Stimulated activated CD4-positive, alpha-beta T cell treated with anti-CD3 and anti-CD28 coated beads, Interleukin-12 subunit alpha, Interleukin-12 subunit beta, amount 100 ng/mL, for 24 hours (primary cell): ENCODE measurements around the gene LYRM1.
A peak's percentile ranks its signal among the peaks of the same experiment; 100 is the strongest.
"Not testable (repeated sequence)": the region's sequence is repeated elsewhere in the genome, so short reads cannot be mapped to it uniquely, and the experiment has no call there.

Experiments used
- DNase-seq, 2 experiments: peaks; one replicate each; pipeline ENCODE4 v3.0.0-alpha.2; 2020; ENCODE audit warnings: low read depth in 2 of 2

Gene LYRM1

DNA sequence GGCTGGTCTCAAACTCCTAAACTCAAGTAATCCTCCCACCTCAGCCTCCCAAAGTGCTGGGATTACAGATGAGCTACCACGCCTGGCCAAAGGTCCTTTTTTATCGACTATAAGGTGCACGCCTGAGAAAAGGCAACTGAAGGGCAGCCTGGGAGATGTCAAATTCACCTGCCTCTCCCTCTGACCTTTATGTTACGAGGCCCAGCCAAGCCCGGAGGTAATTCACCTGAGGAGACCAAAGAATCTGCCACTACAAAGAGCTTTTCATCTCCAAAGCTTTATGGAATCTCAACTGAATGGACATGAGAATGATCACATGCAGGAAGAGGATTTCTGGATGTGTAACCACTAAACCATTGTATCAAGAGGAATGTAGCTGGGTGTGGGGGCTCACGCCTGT, 37.2 kb downstream of the LYRM1 start:
- no peak for DNase-seq

DNA sequence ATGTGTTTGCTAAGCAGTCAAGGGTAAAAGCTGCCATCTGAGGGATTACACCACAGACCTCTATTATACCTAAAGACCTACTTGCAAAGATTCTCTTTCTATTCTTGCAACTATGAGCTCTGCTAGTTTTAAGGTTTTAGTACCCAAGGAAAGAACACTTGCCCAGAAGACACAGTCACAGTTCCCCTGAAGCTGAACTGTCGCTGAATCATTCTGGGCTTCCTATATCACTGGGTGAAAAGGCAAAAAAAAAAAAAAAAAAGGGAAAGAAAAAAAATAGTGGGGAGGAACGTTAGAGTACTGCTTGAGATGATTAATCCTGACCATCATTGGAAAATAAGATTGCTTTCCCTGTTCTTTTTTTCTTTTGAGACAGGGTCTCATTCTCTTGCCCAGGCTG, 37.9 kb downstream of the LYRM1 start:
- DNase-seq: no peak

DNA sequence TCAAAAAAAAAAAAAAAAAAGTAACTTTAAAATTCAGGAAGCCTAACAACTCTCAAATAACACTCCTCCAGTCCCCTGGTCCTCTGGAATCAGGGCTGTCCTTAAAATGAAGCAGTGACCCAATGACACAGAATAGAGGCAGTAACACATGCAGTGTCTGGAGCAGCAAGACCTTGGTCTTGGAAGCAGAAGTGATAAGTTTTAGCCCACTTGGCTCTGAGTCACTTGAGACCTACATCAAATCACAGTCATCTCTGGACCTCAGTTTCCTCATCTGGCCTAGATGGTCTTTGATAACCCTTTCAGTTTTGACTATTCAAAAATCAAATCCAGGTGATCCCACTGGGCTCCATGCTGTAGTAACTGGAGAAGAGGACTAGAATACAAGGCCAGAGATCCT, 39.0 kb downstream of the LYRM1 start:
- no peak for DNase-seq

DNA sequence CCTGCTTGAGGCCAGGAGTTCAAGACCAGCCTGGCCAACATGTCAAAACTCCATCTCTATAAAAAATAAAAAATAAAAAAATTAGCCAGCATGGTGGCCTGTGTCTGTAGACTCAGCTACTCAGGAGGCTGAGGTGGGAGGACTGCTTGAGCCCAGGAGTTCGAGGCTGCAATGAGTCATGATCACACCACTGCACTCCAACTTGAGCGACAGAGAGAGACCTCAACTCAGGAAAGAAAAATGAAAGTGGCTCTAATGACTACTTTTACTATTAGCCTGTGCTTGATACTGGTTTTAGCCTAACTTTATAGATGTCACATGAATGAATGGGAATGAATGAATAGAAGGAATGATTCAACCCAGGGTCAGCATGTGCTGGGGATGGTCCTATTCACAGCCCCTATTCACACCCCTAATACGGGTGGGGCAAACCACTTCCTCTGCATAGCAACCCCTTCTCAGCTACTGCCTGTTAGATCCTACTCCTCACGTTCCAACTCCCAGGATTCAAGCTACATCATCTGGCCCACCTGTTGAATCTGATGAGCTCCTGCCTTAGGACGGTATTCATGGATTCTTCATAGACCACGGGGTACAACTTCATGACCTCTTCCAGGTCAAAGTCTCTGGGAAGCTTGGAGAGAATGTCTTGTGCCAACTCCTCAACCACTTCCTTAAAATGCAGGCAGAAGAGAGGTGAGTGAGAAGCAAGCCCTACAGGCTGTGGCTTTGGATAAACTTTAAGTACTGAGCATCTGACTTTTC, 40.5 kb downstream of the LYRM1 start:
- no peak for DNase-seq

DNA sequence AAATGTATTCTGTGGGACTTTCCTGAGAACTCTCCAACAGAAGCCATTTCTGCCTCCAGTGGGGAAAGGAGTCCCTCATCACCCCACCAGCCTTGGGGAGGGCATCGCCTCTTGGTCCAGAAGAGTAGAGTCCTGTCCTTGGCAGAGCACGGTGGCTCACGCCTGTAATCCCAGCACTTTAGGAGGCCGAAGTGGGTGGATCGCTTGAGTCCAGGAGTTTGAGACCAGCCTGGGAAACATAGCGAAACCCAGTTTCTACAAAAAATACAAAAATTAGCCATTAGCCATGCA, 41.0 kb downstream of the LYRM1 start:
- DNase-seq: no peak

DNA sequence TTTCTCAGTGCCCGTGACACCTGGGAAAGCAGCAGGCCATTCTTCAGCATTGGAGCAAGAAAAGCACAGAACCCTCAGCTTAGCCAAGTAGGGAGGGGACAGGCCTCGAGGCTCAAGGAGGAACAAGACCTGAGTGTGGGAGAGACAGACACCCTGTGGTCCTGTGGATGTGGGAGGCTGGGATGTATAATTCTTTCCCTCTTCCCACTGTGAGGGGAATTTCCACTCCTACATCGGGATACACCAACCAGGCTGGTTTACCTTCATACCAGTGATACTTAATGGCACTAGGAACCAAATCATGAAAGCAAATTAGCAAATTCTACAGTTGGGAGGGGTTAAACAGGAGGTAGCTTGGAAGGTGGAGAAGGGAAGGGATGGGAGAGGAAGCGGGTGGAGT, 41.7 kb downstream of the LYRM1 start:
- no peak for DNase-seq

DNA sequence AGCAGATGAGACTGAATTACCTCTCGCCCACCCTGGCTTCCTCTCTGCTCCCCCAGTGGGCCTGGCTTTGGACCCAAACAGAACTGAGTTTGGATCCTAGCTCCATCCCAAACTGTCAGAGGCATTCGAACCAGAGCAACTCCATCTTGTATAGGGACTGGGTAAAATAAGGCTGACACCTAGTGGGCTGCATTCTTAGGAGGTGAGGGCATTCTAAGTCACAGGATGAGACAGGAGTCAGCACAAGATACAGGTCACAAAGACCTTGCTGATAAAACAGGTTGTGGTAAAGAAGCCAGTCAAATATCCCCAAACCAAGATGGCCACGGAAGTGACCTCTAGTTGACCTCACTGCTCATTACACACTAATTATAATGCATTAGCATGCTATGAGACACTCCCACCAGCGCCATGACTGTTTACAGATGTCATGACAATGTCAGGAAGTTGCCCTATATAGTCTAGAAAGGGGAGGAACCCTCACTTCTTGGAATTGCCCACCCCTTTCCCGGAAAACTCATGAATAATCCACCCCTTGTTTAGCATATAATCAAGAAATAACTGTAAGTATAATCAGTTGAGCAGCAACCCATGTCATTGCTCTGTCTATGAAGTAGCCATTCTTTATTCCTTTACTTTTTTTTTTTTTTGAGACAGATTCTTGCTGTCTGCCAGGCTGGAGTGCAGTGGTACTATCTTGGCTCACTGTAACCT, 44.4 kb downstream of the LYRM1 start:
- peak; percentile 3 to 31 for DNase-seq

DNA sequence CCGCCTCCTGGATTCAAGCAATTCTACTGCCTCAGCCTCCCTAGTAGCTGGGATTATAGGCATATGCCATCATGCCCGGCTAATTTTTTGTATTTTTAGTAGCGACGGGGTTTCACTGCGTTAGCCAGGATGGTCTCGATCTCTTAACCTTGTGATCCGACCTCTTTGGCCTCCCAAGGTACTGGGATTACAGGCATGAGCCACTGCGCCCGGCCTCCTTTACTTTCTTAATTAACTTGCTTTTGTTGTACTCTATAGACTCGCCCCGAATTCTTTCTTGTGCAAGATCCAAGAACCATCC, 45.0 kb downstream of the LYRM1 start:
- DNase-seq: not testable (repeated sequence)

DNA sequence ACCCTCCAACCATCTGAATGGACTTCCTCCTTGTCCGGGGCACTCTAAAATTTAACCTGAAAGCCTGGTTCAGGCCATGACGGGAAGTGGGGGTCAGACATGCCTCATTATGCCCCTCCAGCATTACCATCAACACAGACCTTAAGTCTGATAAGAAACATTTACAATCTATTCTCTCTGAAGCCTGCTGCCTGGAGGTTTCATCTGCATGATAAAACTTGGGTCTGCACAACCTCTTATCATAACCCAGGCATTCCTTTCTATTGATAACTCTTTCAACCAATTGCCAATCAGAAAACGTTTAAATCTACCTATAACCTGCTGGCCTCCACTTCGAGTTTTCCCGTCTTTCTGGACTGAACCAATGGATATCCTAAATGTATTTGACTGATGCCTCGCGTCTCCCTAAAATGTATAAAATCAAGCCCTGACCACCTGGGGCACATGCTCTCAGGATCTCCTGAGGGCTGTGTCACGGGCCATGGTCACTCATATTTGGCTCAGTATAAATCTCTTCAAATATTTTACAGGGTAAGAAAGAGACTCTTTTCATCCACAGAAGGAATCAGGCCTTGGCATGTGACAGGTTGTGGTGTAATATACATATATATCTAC, 45.6 kb downstream of the LYRM1 start:
- no peak for DNase-seq

DNA sequence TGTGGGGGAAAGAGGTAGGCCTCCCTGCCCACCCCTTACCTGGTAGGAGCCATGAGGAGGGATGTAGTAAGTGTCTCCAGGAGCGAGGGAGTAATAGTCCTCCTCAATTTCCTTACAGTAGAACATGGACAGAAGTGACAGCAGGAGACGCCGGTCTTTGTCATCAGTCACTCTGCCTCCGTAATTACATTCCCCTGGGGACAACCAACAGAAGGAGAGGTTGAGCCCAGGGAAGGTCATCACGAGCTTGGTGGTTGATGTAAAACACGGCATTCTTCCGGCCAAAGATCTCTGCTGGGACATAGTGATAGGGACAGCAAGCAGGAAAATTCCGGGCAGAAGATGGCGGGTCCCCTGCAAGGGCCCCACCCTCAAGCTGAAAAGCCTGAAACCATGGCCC, 47.9 kb downstream of the LYRM1 start:
- DNase-seq: no peak

DNA sequence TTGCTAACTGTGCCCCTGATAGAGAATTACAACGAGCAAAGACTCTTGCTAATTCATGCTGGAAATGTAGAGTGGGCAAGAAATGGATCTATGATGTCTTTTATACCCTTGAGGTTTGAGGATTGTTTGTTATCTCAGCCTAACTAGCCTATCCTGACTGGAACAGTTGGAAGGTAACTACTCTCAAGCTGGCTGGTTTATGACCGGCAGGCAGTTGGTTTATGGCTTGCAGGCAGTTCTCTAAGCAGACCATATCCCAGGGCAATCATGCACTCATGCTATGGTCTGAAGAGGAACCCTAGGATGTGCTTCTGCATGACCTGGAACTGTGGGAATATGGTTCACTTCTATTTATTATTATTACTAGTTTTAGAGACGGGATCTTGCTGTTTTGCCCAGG, 49.1 kb downstream of the LYRM1 start:
- no peak for DNase-seq

DNA sequence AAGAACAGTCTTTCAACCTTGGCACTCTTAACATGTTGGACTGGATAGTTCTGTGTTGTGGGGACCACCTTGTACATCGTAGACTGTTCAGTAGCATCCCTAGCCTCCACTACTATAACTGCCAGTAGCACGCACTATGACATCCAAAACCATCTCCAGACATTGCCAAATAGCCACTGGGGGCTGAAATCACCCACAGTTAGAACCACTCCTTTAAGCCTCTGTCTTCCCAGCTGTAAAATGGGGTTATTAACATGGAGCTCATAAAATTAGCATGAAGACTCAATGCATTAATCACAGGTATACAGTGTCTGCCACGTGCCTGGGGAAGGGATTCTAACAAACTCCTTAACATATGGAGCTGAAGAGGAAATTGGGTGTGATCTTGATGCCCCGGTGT, 49.7 kb downstream of the LYRM1 start:
- no peak for DNase-seq

DNA sequence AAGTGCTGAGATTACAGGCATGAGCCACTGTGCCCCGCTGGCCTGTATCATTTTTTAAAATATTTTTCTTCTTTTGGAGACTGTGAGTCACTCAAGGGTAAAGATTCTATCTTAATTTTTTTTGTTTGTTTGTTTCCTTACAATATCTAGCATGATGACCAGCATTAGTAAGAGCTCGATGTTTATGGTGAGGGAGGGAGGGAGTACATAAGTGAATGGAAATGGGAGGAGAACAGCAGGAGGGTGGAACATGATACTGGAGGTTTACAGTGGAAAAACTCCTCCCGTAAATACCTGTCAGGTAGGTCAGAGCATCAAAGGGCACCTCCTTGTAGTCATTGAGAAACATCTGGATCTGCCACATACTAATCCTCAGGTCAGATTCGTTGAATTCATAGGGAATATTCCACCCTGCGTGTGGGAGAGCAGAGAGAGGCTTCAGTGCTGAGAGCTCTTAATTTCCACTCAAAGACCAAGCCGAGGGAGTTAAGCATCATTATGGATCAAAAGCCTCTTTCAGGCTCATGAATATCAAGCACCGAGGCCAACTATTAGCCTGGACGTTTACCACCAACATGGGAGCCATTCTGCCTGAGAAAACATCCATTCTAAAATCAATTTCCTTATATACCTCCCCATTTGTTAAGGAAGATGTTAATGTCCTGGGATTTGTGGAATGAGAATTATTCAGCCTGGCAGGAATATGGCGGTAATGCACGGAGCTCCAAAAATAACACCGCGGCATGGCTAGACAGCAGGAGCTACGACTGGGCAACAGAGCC, 51.8 kb downstream of the LYRM1 start:
- DNase-seq: no peak

DNA sequence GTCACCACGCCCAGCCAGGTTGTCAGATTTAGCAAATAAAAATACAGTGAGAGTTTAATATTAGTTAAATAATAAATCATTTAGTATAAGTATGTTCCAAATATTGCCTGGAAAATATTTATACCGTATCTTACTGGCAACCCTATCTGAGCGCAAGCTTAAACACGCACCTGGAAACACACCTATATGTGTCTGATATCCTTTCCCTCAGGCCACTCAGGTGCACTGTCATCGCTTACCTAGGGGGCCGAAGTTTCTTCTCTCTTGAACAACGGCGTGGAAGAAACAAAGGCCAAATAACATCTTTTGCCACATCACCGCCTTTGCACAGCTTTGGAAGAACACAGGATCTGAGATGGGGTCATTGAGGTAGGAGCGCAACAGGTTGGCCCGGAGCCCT, 54.0 kb downstream of the LYRM1 start:
- DNase-seq: no peak

DNA sequence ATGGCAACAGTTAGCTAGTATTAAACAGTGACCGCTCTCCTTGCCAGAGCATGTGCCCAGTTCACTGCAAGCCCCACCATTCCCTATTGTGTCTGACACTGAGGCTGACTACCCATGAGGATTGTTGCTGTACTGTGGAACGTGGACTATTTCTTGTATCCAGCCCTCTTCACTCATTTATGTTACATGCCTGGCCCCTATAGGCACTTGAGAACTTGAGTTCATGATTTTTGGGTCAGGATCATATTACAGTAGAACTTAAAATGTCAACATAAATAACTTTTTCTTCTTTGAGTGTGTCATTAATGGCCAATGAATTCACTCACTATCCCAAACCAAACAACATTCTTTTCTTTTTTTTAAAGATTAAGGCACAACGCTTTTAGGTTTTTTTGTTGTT, 55.7 kb downstream of the LYRM1 start:
- DNase-seq: no peak

DNA sequence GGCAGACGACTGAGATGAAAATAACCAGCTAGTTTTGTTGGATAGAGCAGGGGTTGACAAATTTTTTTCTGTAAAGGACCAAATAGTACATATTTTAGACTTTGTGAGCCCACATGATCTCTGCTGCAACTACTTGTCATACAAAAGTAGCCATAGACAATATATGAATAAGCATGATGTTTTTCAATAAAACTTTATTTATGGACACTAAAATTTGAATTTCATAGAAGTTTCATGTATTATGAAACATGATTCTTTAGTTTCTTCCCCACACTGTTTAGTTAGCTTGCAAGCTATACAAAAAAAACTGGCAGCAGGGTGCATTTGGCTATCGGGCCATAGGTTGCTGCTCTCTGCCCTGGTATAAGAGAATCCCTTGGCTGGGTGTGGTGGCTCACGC, 56.6 kb downstream of the LYRM1 start:
- no peak for DNase-seq

DNA sequence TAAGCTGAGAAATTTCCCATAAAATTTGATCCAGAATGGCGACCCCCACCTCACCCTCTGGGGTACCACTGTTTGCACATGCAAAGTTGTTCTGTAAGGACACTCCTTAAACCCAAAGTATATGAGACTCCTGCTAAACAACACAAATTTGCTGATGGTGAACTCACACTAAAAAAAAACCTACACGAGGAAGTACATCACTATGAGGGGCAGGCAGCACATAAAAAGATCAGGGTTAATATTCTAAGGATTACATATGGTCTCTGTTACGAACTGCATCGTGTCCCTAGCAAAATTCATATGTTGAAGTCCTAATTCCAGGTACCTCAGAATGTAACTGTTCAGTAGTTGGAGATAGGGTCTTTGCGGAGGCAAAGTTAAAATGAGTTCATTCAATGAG, 60.3 kb downstream of the LYRM1 start:
- no peak for DNase-seq

DNA sequence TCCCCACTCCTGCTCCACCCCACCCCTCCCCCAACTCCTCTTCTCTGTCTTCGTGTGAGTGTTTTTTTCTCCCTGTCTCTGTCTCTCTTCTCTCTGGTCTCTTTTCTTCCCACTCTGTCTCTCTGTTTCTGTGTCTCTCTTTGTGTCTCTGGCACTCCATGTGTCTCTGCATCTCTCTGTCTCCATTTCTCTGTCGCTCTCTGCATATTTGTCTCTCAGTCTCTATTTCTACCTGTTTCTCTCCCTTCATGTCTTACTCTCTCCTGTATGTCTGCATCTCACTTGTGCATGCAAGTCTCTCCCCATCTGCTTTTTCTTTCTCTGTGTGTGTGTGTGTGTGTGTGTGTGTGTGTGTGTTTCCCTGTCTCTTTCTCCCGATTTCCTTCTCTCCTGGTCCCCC, 68.2 kb downstream of the LYRM1 start:
- no peak for DNase-seq

DNA sequence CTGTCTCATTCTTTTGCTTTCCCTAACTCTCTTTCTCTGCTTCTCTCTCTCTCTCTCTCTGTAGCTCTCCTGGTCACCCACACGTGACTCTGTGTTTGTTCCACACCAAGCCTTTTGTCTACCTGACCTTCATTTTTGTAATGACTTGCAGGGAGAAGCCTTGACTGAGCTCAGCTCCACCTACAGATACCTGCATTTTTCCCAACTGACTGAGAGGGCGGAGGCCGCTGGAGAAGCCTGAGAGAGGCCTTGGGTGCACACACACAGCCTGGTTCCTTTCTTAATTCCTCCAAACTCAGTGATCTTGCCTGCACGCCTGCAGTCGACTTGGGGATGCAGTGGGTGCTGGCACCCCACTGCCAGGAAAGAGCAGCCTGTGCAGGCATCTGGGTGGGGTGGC, 68.8 kb downstream of the LYRM1 start:
- DNase-seq: no peak

DNA sequence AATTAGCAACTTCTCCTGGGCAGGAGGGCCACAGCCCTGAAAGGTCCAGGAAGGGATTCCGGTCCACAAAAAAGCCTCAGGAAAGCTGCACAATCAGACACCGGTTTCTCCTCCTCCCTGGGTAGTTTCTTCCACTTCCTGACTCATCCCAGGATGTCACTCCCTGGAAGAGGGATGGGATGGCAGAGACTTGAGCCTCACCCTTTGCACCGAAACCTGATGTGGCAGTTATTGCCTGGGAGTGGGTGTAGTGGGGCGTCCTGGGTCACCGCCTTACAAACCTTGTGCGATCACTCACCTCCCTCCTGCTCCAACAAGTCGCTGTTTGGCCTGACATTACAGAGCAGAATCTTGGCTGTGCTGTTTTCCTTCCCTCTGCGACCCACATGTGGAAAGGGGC, 70.8 kb downstream of the LYRM1 start:
- DNase-seq: no peak

DNA sequence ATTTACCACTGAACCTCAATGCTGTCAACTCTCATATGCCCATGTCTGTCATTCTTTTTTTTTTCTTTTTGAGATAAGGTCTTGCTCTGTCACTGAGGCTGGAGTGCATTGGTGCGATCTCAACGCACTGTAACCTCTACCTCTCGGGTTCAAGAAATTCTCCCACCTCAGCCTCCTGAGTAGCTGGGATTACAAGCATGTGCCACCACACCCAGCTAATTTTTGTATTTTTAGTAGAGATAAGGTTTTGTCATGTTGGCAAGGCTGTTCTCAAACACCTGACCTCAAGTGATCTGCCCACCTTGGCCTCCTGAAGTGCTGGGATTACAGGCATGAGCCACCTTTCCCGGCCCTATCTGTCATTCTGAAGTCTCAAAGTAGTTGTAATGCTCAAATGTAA, 72.6 kb downstream of the LYRM1 start:
- DNase-seq: not testable (repeated sequence)
